Testis (tissue), 2 donors: ENCODE results near the gene LGALS3BP.

Source experiments
- POLR2A ChIP-seq: fragments of 450-650 bp; IDR thresholded peaks from one replicate; pipeline ENCODE4 v1.6.1; 2017; ENCODE audit warnings: antibody characterized with exemption, mild to moderate bottlenecking, moderate library complexity
- TF ChIP-seq, protein P1 (sequence below), 3 experiments: fragments of 450-650 bp in 2 of 3; fragments of 200-600 bp in 1 of 3; sonication (generic) in 1 of 3; IDR thresholded peaks; one replicate each; pipeline ENCODE4 v1.5.1; 2016 to 2019; ENCODE audit warnings: antibody characterized with exemption in 3 of 3, mild to moderate bottlenecking in 2 of 3, moderate library complexity in 1 of 3

GRCh38 chr17:78973792-78974520 lies 5.8 kb downstream of the LGALS3BP start:
- no peak for TF ChIP-seq POLR2A
- TF ChIP-seq, protein P1, sequence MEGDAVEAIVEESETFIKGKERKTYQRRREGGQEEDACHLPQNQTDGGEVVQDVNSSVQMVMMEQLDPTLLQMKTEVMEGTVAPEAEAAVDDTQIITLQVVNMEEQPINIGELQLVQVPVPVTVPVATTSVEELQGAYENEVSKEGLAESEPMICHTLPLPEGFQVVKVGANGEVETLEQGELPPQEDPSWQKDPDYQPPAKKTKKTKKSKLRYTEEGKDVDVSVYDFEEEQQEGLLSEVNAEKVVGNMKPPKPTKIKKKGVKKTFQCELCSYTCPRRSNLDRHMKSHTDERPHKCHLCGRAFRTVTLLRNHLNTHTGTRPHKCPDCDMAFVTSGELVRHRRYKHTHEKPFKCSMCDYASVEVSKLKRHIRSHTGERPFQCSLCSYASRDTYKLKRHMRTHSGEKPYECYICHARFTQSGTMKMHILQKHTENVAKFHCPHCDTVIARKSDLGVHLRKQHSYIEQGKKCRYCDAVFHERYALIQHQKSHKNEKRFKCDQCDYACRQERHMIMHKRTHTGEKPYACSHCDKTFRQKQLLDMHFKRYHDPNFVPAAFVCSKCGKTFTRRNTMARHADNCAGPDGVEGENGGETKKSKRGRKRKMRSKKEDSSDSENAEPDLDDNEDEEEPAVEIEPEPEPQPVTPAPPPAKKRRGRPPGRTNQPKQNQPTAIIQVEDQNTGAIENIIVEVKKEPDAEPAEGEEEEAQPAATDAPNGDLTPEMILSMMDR (IDR thresholded peaks at IDR 0.05), result no peak
